HEK293T (cell line): Measurements from ENCODE around the gene KCNJ2.

Source experiments
- CTCF ChIA-PET: fragments of 350-600 bp; formaldehyde crosslinking; extraction: SDS; loops from one replicate; lab custom pipeline; 2021; ENCODE audit warnings: antibody characterized with exemption, inconsistent platforms; lab: Yijun Ruan, JAX
- POLR2A ChIA-PET: fragments of 350-600 bp; formaldehyde crosslinking; extraction: SDS; loops from one replicate; lab custom pipeline; 2020; ENCODE audit warnings: antibody characterized with exemption, inconsistent platforms; lab: Yijun Ruan, JAX
- DNase-seq: peaks from one replicate; pipeline ENCODE4 v3.0.0; 2012; ENCODE audit warnings: mixed read lengths; ENCODE audit errors: extremely low spot score
- ARNT ChIP-seq: fragments of 450-650 bp; IDR thresholded peaks from 2 replicates; pipeline ENCODE4 v1.6.1; 2017; ENCODE audit warnings: mild to moderate bottlenecking
- BHLHE40 ChIP-seq: fragments of 450-650 bp; IDR thresholded peaks from 2 replicates; pipeline ENCODE4 v1.6.1; 2016; ENCODE audit warnings: mild to moderate bottlenecking, moderate library complexity, borderline replicate concordance
- CTBP1 ChIP-seq: fragments of 450-650 bp; IDR thresholded peaks from 2 replicates; pipeline ENCODE4 v1.6.1; 2016; ENCODE audit warnings: borderline replicate concordance
- ELF4 ChIP-seq: fragments of 450-650 bp; IDR thresholded peaks from 2 replicates; pipeline ENCODE4 v1.6.1; 2017; ENCODE audit warnings: antibody characterized with exemption
- FOXA1 ChIP-seq: fragments of 450-650 bp; IDR thresholded peaks from 2 replicates; pipeline ENCODE4 v1.6.1; 2016; ENCODE audit warnings: mild to moderate bottlenecking
- FOXK2 ChIP-seq: fragments of 450-650 bp; IDR thresholded peaks from 2 replicates; pipeline ENCODE4 v1.6.1; 2016; ENCODE audit warnings: mild to moderate bottlenecking
- FOXM1 ChIP-seq: fragments of 450-650 bp; IDR thresholded peaks from 2 replicates; pipeline ENCODE4 v1.6.1; 2017; ENCODE audit warnings: mild to moderate bottlenecking, borderline replicate concordance
- HDGF ChIP-seq: fragments of 450-650 bp; IDR thresholded peaks from 2 replicates; pipeline ENCODE4 v1.6.1; 2017; ENCODE audit warnings: antibody characterized with exemption, borderline replicate concordance
- L3MBTL2 ChIP-seq: fragments of 450-650 bp; conservative IDR thresholded peaks from 2 replicates; pipeline ENCODE4 v1.6.1; 2016; ENCODE audit warnings: mild to moderate bottlenecking
- LEF1 ChIP-seq: fragments of 450-650 bp; IDR thresholded peaks from 2 replicates; pipeline ENCODE4 v1.6.1; 2017; ENCODE audit warnings: mild to moderate bottlenecking, borderline replicate concordance
- NFRKB ChIP-seq: fragments of 450-650 bp; IDR thresholded peaks from 2 replicates; pipeline ENCODE4 v1.6.1; 2016; ENCODE audit warnings: mild to moderate bottlenecking, moderate library complexity
- SP1 ChIP-seq: fragments of 450-650 bp; IDR thresholded peaks from 2 replicates; pipeline ENCODE4 v1.6.1; 2017
- SUZ12 ChIP-seq: fragments of 450-650 bp; IDR thresholded peaks from 2 replicates; pipeline ENCODE4 v1.6.1; 2016; ENCODE audit warnings: mild to moderate bottlenecking
- TARDBP ChIP-seq: fragments of 450-650 bp; IDR thresholded peaks from 2 replicates; pipeline ENCODE4 v1.6.1; 2016
- ZNF384 ChIP-seq: fragments of 450-650 bp; IDR thresholded peaks from 2 replicates; pipeline ENCODE4 v1.6.1; 2016
- TF ChIP-seq, protein P1 (sequence below): fragments of 450-650 bp; IDR thresholded peaks from 2 replicates; pipeline ENCODE4 v1.6.1; 2016

Gene KCNJ2

DNA sequence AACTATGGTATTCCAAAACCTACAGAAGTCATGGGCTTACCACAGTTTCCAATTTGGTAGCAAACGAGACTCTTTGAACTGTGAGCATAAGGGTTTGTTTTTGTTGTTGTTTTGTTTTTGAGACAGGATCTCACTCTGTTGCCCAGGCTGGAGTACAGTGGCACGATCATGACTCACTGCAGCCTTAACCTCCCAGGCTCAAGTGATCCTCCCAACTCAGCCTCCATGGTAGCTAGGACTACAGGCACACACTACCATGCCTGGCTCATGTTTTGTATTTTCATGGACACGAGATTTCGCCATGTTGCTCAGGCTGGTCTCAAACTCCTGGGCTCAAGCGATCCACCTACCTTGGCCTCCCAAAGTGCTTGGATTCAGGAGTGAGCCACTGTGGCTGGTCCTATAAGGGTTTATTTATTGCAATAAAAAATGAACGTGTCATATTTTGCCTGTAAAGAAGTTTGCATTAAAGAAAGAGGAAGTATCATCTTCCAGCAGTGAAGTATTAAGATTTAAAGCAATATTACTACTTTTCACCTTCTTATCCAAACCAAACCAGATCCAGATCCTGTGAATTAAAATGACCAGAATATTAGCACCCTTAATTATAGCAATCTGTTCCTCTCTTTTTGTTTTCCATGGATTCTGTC lies 37.2 kb downstream of the KCNJ2 start:
- ChIA-PET POLR2A (no interaction called here), CTCF (interaction anchor here (0.7 kb wide), 1 partner anchor 423 kb away, joined by 3 read pairs; no protein-coding TSS in a partner anchor)
- DNase-seq: no peak

DNA sequence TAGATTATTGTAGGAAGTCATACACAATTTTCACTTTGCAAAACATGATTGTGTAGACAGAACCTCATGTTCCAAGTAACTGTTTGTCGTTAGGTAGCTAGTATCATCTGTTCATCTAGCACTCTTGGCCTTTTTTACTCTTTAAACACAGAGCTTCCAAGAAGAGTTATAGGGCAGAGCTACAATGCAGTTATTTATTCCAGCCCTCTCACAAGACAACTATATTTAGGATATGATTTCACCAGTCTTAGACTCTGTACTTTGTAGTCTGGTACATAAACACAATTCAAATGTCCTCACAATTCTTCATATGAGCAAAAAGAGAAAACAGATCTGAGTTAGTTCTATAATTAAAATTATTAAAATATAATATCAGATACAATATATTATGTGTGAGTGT lies 37.9 kb downstream of the KCNJ2 start:
- no peak for TF ChIP-seq BHLHE40
- no peak for TF ChIP-seq SP1
- TF ChIP-seq CTBP1: no peak
- no peak for TF ChIP-seq ZNF384
- no peak for TF ChIP-seq NFRKB
- no peak for TF ChIP-seq FOXK2
- no peak for TF ChIP-seq L3MBTL2
- TF ChIP-seq FOXM1: no peak
- no peak for TF ChIP-seq HDGF
- TF ChIP-seq, protein P1, sequence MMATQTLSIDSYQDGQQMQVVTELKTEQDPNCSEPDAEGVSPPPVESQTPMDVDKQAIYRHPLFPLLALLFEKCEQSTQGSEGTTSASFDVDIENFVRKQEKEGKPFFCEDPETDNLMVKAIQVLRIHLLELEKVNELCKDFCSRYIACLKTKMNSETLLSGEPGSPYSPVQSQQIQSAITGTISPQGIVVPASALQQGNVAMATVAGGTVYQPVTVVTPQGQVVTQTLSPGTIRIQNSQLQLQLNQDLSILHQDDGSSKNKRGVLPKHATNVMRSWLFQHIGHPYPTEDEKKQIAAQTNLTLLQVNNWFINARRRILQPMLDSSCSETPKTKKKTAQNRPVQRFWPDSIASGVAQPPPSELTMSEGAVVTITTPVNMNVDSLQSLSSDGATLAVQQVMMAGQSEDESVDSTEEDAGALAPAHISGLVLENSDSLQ: no peak
- TF ChIP-seq ARNT: no peak
- no peak for TF ChIP-seq LEF1
- no peak for TF ChIP-seq TARDBP
- TF ChIP-seq FOXA1: no peak
- no peak for TF ChIP-seq ELF4
- no peak for TF ChIP-seq SUZ12
- ChIA-PET POLR2A (no interaction called here), CTCF (interaction anchor here (0.7 kb wide), 1 partner anchor 423 kb away, joined by 3 read pairs; no protein-coding TSS in a partner anchor)
- no peak for DNase-seq

More for the DNA sequence above, 37.2 kb downstream of the KCNJ2 start:
- TF ChIP-seq L3MBTL2 (no peak), NFRKB (no peak), TARDBP (no peak), ARNT (no peak), FOXA1 (no peak), ZNF384 (no peak), SP1 (no peak), FOXM1 (no peak), FOXK2 (no peak), HDGF (no peak), CTBP1 (no peak), BHLHE40 (no peak), LEF1 (no peak), ELF4 (no peak), SUZ12 (no peak)
- TF ChIP-seq, protein P1: no peak

DNA sequence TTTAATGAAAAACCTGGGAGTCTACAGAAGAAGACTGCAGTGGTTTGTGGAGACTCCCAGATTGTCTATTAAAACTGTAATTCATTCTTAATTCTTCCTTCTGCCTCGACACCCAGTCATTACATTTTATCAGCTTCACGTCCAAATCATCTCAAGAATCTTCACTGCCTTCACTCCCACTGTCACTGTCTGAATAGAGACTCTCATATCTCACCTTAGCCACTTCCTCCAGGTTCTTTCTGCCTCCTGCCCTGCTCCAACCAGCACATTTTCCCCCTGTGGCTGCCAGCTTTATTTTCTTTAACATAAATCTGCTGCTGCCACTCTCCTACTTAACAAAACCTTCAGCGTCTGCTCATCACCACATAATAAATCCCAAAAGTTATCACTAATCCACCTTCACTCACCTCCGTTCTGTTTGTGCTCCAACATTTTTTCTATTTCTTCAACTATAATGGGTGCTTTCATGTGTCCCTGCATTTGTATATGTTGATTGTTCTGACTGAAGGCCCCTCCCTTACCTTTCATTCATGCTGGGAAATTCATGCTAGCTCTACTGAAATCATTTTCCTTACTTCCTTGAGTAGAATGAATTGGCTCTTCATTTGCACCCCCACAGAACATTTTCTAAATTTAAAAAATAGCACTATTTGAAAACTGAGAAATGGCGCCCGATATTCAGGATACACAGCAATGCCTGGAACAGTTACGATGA lies 38.9 kb downstream of the KCNJ2 start:
- TF ChIP-seq, protein P1: peak; percentile 11; the same call in 1 of the 2 replicates
- no peak for TF ChIP-seq HDGF
- DNase-seq: no peak
- POLR2A ChIA-PET: no interaction called here
- CTCF ChIA-PET: no interaction called here

DNA sequence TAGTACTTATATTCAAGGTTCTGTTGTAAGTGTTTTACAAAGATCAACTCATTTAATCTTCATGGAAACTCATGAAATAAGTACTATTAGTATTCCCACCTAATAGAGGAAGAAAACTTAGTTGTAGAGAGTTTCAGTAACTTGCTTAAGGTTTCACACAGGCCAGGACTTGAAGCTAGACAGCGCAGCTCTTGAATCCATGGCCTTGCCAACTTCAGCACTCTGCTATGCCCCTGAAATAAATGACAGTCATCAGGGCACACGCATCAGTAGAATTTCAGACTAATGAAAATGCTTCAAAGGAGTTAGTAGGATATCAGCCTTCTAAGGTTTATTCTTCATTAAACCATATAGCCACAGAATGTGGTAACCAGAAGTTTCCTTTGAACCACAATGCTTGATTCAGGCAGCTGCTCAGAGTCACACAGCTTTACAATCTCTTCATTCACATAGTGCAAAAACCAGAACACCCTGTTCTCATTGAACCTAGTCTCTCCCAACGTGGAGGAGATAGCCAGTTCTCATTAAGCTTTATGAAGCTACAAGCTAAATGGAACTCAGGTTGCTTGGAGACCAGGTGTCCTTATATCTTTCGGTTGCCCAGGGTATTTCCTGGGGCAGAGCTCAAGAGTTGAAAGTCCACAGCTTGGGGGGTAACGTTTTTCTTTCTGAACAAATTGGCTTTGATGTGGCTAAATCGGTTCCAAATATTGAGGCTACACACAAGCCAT lies 39.7 kb downstream of the KCNJ2 start:
- CTCF ChIA-PET: no interaction called here
- no peak for DNase-seq
- POLR2A ChIA-PET: no interaction called here
- no peak for TF ChIP-seq L3MBTL2

DNA sequence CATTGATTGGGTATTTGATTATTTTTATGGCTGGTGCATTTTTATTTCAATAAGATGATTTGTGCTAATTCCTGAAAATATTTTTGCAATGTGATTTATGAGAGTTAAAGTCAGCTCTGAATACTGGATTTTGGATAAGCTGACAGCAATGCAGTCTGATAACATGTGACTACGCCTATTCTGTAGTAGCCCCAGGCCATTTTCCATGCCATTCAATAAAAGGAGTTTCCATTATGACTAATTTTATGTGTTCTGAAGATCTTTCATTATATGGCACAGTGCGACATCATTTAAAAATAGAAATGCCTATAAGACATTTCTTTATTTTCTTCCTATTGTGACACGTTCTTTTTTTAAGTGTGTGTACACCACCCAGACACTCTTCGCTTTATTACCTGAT lies 46.3 kb downstream of the KCNJ2 start:
- TF ChIP-seq FOXA1: no peak
- no peak for TF ChIP-seq ARNT
- TF ChIP-seq LEF1: no peak
- TF ChIP-seq L3MBTL2: no peak
- TF ChIP-seq HDGF: no peak
- no peak for TF ChIP-seq SUZ12
- no peak for TF ChIP-seq BHLHE40
- no peak for TF ChIP-seq TARDBP
- ChIA-PET CTCF (no interaction called here), POLR2A (no interaction called here)
- DNase-seq: no peak

DNA sequence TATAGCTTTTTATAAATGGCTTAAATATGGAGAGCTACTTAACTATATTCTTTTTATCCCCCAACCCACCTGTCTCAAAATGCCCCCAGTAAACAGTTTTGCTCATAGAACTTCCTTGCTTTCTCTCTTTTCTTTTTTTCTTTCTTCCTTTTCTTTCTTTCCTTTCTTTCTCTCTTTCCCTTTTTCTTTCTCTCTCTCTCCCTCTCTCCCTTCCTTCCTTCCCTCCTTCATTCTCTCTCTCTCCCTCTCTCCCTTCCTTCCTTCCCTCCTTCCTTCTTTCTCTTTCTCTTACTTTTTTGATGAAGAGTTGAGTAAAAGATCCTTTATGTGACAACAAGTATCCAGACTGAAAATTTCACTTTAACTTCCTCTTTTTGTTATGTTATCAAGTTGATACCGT lies 48.2 kb downstream of the KCNJ2 start:
- no peak for DNase-seq
- ChIA-PET POLR2A (no interaction called here), CTCF (no interaction called here)
- no peak for TF ChIP-seq NFRKB
